ENCODE results near the gene CLTA.

DNA sequence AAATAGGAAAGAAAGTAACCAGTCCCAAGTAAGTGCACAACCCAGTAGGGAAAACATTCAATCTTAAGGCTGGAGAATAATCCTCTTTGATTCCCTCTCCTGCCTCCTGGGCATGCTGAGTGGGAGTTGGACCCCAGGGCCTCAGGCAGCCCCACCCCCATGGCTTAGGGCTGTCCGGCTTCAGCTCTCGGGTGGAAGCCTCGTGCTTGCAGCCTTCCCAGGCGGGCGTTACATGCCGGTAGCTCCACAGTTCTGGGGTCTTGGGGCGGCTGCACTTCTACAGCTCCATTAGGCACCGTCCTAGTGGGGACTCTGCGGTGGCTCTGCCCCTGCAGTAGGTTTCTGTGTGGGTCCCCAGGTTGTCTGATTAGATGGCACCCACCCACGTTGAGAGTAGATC is 44.1 kb upstream of the CLTA start:
- TF ChIP-seq, protein P1, sequence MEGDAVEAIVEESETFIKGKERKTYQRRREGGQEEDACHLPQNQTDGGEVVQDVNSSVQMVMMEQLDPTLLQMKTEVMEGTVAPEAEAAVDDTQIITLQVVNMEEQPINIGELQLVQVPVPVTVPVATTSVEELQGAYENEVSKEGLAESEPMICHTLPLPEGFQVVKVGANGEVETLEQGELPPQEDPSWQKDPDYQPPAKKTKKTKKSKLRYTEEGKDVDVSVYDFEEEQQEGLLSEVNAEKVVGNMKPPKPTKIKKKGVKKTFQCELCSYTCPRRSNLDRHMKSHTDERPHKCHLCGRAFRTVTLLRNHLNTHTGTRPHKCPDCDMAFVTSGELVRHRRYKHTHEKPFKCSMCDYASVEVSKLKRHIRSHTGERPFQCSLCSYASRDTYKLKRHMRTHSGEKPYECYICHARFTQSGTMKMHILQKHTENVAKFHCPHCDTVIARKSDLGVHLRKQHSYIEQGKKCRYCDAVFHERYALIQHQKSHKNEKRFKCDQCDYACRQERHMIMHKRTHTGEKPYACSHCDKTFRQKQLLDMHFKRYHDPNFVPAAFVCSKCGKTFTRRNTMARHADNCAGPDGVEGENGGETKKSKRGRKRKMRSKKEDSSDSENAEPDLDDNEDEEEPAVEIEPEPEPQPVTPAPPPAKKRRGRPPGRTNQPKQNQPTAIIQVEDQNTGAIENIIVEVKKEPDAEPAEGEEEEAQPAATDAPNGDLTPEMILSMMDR (IDR thresholded peaks at IDR 0.05) = no peak
- TF ChIP-seq POLR2A (IDR thresholded peaks at IDR 0.05) (no peak), POLR2AphosphoS5 (IDR thresholded peaks at IDR 0.05) (no peak)

Data from breast epithelium (tissue), 3 donors.